HL-60 (cell line): ENCODE data around the gene ASB18.

Source experiments
- DNase-seq, 2 experiments: peaks; one replicate each; pipeline ENCODE4 v3.0.0-alpha.2; 2010 to 2020; ENCODE audit warnings: low read depth in 1 of 2, low spot score in 1 of 2
- H3K27ac ChIP-seq: fragments of 250-450 bp; sonication (Bioruptor Pico); replicated peaks from 2 replicates; pipeline ENCODE4 v1.5.1; 2020; ENCODE audit warnings: mild to moderate bottlenecking, moderate library complexity
- H3K27me3 ChIP-seq: fragments of 250-450 bp; sonication (Bioruptor Pico); 2 replicates; pipeline ENCODE4 v1.5.1; 2021; ENCODE audit warnings: mild to moderate bottlenecking, moderate library complexity; ENCODE audit not compliant: insufficient read depth, poor library complexity, severe bottlenecking
- H3K4me3 ChIP-seq: replicated peaks from 2 replicates; pipeline ENCODE4 v1.5.1; 2011; ENCODE audit warnings: mild to moderate bottlenecking, control low read depth, low read length; ENCODE audit not compliant: insufficient read depth
- CTCF ChIP-seq: IDR thresholded peaks from one replicate; pipeline ENCODE4 v1.5.1; 2011; ENCODE audit warnings: low read length, control low read depth, inconsistent platforms; ENCODE audit not compliant: insufficient read depth
- GABPA ChIP-seq: IDR thresholded peaks from 2 replicates; pipeline ENCODE4 v1.6.1; 2012; ENCODE audit warnings: low read depth
- POLR2AphosphoS5 ChIP-seq: IDR thresholded peaks from 2 replicates; pipeline ENCODE4 v1.6.1; 2012; ENCODE audit warnings: low read depth
- REST ChIP-seq: IDR thresholded peaks from 2 replicates; pipeline ENCODE4 v1.6.1; 2012; ENCODE audit warnings: low read depth; ENCODE audit not compliant: insufficient replicate concordance
- SPI1 ChIP-seq: IDR thresholded peaks from 2 replicates; pipeline ENCODE4 v1.6.1; 2012; ENCODE audit warnings: low read depth, mild to moderate bottlenecking, borderline replicate concordance

ASB18 gene

DNA sequence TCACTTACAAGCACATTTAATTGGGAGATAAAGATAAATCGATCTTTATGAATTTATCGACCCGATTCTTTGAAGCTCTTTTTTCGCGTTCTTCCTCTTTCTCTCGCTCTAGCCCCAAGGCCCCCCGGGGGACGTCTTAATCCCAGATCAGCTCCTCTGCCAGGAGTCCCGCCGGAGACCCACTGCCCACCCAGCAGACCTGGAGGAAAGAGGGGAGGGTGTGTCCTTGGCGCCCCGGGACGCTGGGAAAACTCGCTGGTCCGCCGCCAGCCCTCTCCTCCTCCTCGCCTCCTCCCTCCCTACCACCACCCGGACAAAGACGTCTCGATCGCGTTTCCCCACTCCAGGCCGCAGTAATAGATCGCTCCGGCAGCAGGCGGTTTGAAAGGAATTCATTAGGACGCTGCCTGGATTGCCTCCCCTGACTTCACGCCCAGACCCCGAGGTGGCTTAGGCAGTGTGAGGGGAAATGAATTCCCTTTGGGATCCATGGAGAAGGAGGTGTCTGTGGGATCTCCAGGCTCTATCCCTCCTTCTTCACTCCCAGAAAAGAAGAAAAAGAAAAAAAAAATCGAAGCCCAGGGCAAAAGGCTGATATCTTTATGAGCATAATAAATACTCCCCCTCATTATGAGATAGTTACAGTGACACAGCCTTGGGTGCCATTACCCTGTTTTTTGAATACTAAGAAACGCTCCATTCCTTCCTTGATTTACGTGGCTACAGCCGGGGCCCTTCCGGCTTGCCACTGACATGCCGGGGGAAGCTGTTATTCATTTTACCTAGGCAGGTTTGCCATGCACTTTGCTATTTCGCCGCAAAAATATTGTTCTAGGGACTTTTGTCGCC is 94.2 kb downstream of the ASB18 start:
- H3K4me3 ChIP-seq, result no peak overlapping the region
- H3K27me3 ChIP-seq, result peaks cover 70% of the 10 kb centered on the region
- DNase-seq, result no peak
- TF ChIP-seq GABPA (no peak), POLR2AphosphoS5 (no peak), REST (no peak), CTCF (no peak), SPI1 (no peak)
- H3K27ac ChIP-seq, result no peak overlapping the region

- no peak overlapping the region for H3K4me3 ChIP-seq
- DNase-seq, result no peak
- peaks cover 69% of the 10 kb centered on the region for H3K27me3 ChIP-seq
- no peak overlapping the region for H3K27ac ChIP-seq
- no peak for TF ChIP-seq GABPA
- no peak for TF ChIP-seq POLR2AphosphoS5
- TF ChIP-seq SPI1, result no peak
- no peak for TF ChIP-seq CTCF
- no peak for TF ChIP-seq REST
Observed at GRCh38 chr2:236169151-236169721, 95.0 kb downstream of the ASB18 start.

GRCh38 chr2:236168110-236169080 is 95.8 kb downstream of the ASB18 start, which contains the start of gene GBX2:
Gene GBX2 (minus strand): TSS chr2:236168386. CDS start chr2:236167971, 415 bp downstream.
- DNase-seq, result no peak
- H3K27me3 ChIP-seq, result peaks cover 69% of the 10 kb centered on the region
- no peak within 1 kb of the TSS for H3K4me3 ChIP-seq
- H3K27ac ChIP-seq, result no peak within 1 kb of the TSS
- TF ChIP-seq SPI1 (no peak), GABPA (no peak), REST (no peak), CTCF (no peak), POLR2AphosphoS5 (no peak)
